Neural crest cell (in vitro differentiated cells): ENCODE measurements around the gene PTTG1. TPM values are rescaled to one million over a fixed set of nuclear protein-coding genes. Genes with fewer than 3 reads are reported as not detected.

Source experiments
- DNase-seq: peaks from one replicate; pipeline ENCODE4 v3.0.0; 2021; ENCODE audit warnings: low read depth, mixed read lengths, low spot score
- H3K27ac Mint-ChIP-seq: one replicate; pipeline ENCODE4 v1.8.0; 2021; ENCODE audit warnings: mild to moderate bottlenecking, mixed read lengths; ENCODE audit not compliant: unreplicated experiment
- H3K27me3 Mint-ChIP-seq: 2 replicates; pipeline ENCODE4 v1.8.0; 2021; ENCODE audit warnings: low read depth, mild to moderate bottlenecking, mixed read lengths
- H3K36me3 Mint-ChIP-seq: 2 replicates; pipeline ENCODE4 v1.8.0; 2021; ENCODE audit warnings: low read depth, mild to moderate bottlenecking, mixed read lengths
- H3K4me1 Mint-ChIP-seq: 2 replicates; pipeline ENCODE4 v1.8.0; 2021; ENCODE audit warnings: mixed read lengths
- H3K4me3 Mint-ChIP-seq: one replicate; pipeline ENCODE4 v1.8.0; 2021; ENCODE audit warnings: mild to moderate bottlenecking, mixed read lengths
- H3K9me3 Mint-ChIP-seq: 2 replicates; pipeline ENCODE4 v1.8.0; 2021; ENCODE audit warnings: mixed read lengths
- total RNA-seq: library from RNA; stranded (reverse); gene quantifications from 2 replicates; pipeline ENCODE4 v1.2.1, GENCODE V29; 2021
- TF ChIP-seq, protein P1 (sequence below): fragments of 200-600 bp; sonication (generic); conservative IDR thresholded peaks from 2 replicates; pipeline ENCODE4 v1.5.0; 2021; ENCODE audit warnings: antibody characterized with exemption, mild to moderate bottlenecking

Gene PTTG1
- total RNA-seq, 1 donor from 2014 or later, result 157 TPM

DNA sequence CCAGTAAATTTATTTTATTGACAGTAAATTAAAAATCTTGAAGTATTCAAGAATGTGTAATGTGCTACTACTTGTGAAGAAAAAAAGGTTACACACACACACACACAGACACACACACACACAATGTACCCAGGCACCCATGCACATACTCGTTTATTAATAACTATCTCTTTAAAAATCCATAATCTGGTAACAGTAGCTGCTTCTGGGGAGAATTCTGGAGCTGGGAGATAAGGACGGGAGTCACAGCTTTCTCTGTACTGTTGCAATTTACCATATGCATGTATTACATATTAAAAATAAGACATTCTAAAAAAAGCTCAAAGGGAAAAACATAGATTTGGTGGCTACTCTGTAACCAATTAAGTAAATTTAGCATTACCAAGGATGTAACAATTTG is 43.3 kb upstream of the PTTG1 start:
- Mint-ChIP-seq H3K27ac (no peak overlapping the region), H3K27me3 (peaks cover 15% of the 10 kb centered on the region), H3K4me3 (no peak overlapping the region), H3K4me1 (peaks cover 4% of the 10 kb centered on the region), H3K36me3 (no peaks in the 10 kb centered on the region), H3K9me3 (no peaks in the 10 kb centered on the region)
- no peak for DNase-seq
- TF ChIP-seq, protein P1, sequence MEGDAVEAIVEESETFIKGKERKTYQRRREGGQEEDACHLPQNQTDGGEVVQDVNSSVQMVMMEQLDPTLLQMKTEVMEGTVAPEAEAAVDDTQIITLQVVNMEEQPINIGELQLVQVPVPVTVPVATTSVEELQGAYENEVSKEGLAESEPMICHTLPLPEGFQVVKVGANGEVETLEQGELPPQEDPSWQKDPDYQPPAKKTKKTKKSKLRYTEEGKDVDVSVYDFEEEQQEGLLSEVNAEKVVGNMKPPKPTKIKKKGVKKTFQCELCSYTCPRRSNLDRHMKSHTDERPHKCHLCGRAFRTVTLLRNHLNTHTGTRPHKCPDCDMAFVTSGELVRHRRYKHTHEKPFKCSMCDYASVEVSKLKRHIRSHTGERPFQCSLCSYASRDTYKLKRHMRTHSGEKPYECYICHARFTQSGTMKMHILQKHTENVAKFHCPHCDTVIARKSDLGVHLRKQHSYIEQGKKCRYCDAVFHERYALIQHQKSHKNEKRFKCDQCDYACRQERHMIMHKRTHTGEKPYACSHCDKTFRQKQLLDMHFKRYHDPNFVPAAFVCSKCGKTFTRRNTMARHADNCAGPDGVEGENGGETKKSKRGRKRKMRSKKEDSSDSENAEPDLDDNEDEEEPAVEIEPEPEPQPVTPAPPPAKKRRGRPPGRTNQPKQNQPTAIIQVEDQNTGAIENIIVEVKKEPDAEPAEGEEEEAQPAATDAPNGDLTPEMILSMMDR, result no peak

DNA sequence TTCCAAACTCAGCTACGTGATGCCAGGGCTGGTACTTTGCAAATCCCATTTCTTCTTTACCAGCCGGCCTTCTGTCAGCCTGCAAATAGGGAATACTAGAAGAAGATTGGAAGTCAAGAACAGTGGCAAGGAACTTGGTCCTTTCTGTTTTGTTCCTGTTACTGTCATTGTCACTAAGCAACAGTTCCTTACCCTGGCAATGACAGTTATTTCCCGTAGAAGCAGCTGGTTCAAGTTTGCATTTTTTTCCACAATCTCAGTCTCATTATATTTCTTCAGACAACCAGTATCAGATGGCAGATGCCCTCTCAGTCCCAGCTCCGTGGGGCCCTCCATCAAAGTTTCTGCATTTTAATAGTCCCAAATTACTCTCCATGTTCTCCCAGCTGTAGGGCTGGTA is 42.1 kb upstream of the PTTG1 start:
- peaks cover 3% of the 10 kb centered on the region for H3K9me3 Mint-ChIP-seq
- H3K27ac Mint-ChIP-seq, result no peak overlapping the region
- peaks cover 3% of the 10 kb centered on the region for H3K36me3 Mint-ChIP-seq
- H3K4me3 Mint-ChIP-seq, result no peak overlapping the region
- no peak for DNase-seq
- TF ChIP-seq, protein P1, result no peak
- peaks cover 8% of the 10 kb centered on the region for H3K27me3 Mint-ChIP-seq
- H3K4me1 Mint-ChIP-seq, result peaks cover 4% of the 10 kb centered on the region

DNA sequence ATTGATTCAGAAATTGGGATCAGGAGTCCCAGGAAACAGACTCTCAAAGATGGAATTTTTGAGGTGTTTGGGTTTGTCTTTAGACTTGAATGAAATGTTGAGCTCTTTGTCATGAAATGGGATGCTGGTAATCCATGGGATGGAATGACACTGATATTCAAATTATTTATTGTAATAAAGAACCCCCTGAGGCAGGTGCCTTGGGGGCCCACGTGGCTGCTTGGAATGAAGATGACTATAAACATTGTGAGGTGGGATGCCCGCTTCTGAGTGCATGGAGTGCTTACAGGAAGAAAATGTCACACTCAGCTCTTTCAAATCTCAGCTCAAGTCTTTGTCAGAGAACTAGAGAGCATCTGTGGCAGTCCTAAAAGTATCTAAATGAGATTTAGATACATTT is 41.6 kb upstream of the PTTG1 start:
- Mint-ChIP-seq H3K4me1 (peaks cover 4% of the 10 kb centered on the region), H3K27ac (no peak overlapping the region), H3K27me3 (peaks cover 3% of the 10 kb centered on the region), H3K9me3 (peaks cover 3% of the 10 kb centered on the region), H3K4me3 (no peak overlapping the region), H3K36me3 (peaks cover 3% of the 10 kb centered on the region)
- DNase-seq, result no peak
- TF ChIP-seq, protein P1, result no peak

DNA sequence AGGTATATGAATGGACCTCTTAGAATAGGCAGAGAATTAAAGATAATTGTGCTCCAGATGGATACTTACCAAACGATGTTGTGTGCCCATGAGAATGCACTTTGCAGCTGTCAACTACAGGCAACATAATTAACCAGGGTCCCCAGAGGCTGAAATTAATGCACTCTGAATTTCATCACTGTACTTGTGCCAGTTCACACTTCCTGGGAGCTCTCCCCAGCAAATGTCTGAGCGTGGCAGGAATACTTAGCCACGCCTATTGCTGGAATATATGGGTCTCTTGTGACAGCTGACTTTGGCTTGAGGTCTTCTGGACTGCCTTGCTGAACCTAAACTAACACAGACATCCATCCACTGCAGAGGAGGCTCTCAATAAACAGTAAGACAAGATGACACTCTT is 39.3 kb upstream of the PTTG1 start:
- TF ChIP-seq, protein P1, result no peak
- Mint-ChIP-seq H3K36me3 (peaks cover 8% of the 10 kb centered on the region), H3K9me3 (peaks cover 3% of the 10 kb centered on the region), H3K27me3 (no peaks in the 10 kb centered on the region), H3K27ac (no peak overlapping the region), H3K4me3 (no peak overlapping the region), H3K4me1 (peaks cover 4% of the 10 kb centered on the region)
- DNase-seq, result no peak

DNA sequence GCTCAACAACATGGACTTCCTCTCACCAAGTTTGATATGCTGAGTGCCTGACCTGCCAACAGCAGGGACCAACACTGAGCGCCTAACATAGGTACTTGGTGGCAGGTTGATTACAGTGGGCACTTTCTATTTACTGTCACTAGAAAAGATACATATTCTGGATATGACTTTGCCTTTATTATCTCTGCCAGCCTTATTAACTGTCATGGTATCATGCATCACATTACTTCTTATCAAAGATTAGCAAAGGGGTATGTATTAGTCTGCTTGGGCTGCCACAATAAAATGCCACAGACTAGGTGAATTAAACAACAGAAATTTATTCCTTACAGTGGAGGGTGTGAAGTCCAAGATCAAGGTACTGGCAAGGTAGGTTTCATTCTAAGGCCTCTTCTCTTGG is 37.0 kb upstream of the PTTG1 start:
- TF ChIP-seq, protein P1, result no peak
- Mint-ChIP-seq H3K36me3 (peaks cover 27% of the 10 kb centered on the region), H3K27me3 (no peaks in the 10 kb centered on the region), H3K4me1 (peaks cover 4% of the 10 kb centered on the region), H3K27ac (no peak overlapping the region), H3K9me3 (peaks cover 20% of the 10 kb centered on the region), H3K4me3 (no peak overlapping the region)
- no peak for DNase-seq

DNA sequence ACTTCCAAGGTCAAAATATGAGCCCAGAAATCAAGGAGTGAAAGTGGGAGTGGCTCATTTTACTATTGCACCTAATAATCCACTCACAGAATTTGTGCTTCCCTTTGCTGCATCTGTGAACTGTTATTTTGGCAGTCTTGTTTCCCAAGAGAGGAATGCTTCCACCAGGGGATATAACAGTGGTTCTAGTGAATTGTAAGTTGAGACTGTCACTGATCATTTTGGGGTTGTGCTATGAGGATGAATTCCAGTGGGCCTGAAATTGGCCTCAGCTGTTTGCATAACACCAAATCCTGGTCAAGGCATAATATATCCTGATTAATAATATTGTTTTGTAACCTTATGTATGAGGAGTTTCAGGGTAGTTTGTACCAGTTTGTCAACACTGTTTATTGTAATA is 36.2 kb upstream of the PTTG1 start:
- Mint-ChIP-seq H3K27ac (no peak overlapping the region), H3K36me3 (peaks cover 27% of the 10 kb centered on the region), H3K4me1 (peaks cover 4% of the 10 kb centered on the region), H3K27me3 (no peaks in the 10 kb centered on the region), H3K4me3 (no peak overlapping the region), H3K9me3 (peaks cover 20% of the 10 kb centered on the region)
- TF ChIP-seq, protein P1, result no peak
- no peak for DNase-seq
